Neural crest cell (in vitro differentiated cells): Measurements from ENCODE around the gene TPRN. TPM values are rescaled to one million over a fixed set of nuclear protein-coding genes. Genes with fewer than 3 reads are reported as not detected.

ENCODE experiments used
- DNase-seq: peaks from one replicate; pipeline ENCODE4 v3.0.0; 2021; ENCODE audit warnings: low read depth, mixed read lengths, low spot score
- H3K27ac Mint-ChIP-seq: one replicate; pipeline ENCODE4 v1.8.0; 2021; ENCODE audit warnings: mild to moderate bottlenecking, mixed read lengths; ENCODE audit not compliant: unreplicated experiment
- H3K27me3 Mint-ChIP-seq: 2 replicates; pipeline ENCODE4 v1.8.0; 2021; ENCODE audit warnings: low read depth, mild to moderate bottlenecking, mixed read lengths
- H3K36me3 Mint-ChIP-seq: 2 replicates; pipeline ENCODE4 v1.8.0; 2021; ENCODE audit warnings: low read depth, mild to moderate bottlenecking, mixed read lengths
- H3K4me1 Mint-ChIP-seq: 2 replicates; pipeline ENCODE4 v1.8.0; 2021; ENCODE audit warnings: mixed read lengths
- H3K4me3 Mint-ChIP-seq: one replicate; pipeline ENCODE4 v1.8.0; 2021; ENCODE audit warnings: mild to moderate bottlenecking, mixed read lengths
- H3K9me3 Mint-ChIP-seq: 2 replicates; pipeline ENCODE4 v1.8.0; 2021; ENCODE audit warnings: mixed read lengths
- total RNA-seq: library from RNA; stranded (reverse); gene quantifications from 2 replicates; pipeline ENCODE4 v1.2.1, GENCODE V29; 2021
- TF ChIP-seq, protein P1 (sequence below): fragments of 200-600 bp; sonication (generic); conservative IDR thresholded peaks from 2 replicates; pipeline ENCODE4 v1.5.0; 2021; ENCODE audit warnings: antibody characterized with exemption, mild to moderate bottlenecking

TPRN gene
- total RNA-seq, 1 donor from 2014 or later: 25.1 TPM

DNA sequence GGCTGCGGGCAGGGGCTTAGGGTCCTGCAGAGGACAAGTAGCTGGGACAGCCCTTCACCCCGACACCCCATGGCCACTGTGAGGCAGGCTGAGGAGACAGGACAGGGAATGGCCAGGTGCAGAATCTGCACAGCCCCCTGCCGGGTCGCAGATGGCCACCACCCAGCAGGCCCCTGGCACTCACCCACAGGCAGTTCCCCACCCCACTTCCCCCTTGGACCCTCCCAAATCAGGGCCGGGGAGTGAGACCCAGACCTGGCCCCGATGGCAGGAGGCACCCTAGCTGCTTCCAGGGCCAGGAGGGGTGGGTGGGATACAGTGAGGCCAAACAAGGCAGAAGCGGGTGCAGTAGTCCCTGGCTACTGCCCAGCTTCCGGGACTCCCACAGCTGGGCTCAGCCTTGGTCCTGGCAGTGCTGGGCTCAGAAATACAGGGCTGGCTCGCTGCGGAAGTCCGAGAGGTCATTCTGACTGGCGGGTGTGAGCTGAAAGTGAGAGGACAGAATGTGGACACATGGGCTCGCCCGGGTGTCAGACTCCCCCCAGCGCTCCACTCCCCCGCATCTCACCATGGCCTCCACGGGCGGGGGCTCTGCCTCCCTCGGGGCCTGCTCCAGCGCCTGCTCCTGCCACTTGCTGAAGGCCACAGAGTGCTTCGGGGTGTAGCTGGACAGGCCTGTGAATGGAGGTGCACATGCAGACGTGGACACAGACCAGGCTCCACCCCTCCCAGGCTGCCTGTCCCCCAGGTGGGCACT is 8.7 kb downstream of the TPRN start:
- Mint-ChIP-seq H3K36me3 (no peaks in the 10 kb centered on the region), H3K4me3 (no peak overlapping the region), H3K27ac (no peak overlapping the region), H3K4me1 (peaks cover 18% of the 10 kb centered on the region), H3K27me3 (no peaks in the 10 kb centered on the region), H3K9me3 (no peaks in the 10 kb centered on the region)
- TF ChIP-seq, protein P1, sequence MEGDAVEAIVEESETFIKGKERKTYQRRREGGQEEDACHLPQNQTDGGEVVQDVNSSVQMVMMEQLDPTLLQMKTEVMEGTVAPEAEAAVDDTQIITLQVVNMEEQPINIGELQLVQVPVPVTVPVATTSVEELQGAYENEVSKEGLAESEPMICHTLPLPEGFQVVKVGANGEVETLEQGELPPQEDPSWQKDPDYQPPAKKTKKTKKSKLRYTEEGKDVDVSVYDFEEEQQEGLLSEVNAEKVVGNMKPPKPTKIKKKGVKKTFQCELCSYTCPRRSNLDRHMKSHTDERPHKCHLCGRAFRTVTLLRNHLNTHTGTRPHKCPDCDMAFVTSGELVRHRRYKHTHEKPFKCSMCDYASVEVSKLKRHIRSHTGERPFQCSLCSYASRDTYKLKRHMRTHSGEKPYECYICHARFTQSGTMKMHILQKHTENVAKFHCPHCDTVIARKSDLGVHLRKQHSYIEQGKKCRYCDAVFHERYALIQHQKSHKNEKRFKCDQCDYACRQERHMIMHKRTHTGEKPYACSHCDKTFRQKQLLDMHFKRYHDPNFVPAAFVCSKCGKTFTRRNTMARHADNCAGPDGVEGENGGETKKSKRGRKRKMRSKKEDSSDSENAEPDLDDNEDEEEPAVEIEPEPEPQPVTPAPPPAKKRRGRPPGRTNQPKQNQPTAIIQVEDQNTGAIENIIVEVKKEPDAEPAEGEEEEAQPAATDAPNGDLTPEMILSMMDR: no peak
- DNase-seq: no peak

DNA sequence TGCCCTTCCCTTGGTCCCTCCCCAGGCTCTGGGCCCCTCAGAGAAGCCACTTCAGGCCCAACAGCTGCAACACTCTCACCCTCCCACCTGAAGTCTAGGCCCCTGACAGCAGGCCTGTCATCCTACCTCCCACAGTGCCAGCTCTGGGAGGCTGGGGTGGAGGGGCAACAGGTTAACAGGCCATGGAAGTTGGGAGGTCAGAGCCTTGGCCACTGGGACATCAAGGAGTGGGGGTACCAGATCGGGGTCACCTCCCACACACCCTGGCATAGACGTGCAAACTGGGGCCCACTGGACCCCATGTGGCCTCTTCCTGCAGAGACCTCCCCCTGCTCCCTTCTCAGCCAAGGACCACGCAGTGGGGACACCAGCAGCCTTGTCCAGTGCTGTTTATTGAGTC is 9.3 kb downstream of the TPRN start:
- H3K27ac Mint-ChIP-seq: no peak overlapping the region
- no peaks in the 10 kb centered on the region for H3K27me3 Mint-ChIP-seq
- peak overlapping the region; percentile 87 for H3K4me3 Mint-ChIP-seq

DNA sequence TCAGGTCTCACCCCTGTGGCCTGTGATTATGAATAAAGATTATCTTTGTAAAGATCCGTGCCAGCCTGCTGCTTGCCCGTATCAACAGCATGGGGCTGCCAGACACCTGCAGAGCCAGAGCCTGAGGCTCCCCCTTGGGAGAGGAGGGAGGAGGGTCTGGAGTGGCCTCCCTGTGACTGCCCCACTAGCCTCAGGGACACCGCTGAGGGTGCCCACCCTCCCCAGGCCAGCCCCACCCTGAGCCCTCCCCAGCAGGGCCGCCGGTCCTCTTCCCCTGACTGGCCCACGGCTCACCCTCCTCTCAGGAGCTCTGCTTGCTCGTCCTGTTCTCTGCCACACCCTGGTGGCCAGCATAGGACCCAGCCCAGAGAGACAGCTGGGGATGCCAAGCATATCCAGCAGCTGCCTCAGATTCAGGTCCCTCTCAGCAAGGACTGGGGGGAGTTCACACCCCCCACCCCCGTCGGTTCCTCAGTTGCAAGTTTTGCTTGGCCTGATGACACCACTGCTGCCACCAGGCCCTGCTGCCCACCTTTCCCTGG is 10.2 kb downstream of the TPRN start:
- TF ChIP-seq, protein P1: no peak
- no peaks in the 10 kb centered on the region for H3K36me3 Mint-ChIP-seq
- peak overlapping the region; percentile 96 for H3K4me3 Mint-ChIP-seq
- no peaks in the 10 kb centered on the region for H3K9me3 Mint-ChIP-seq
- H3K27ac Mint-ChIP-seq: peak overlapping the region; percentile 62
- H3K4me1 Mint-ChIP-seq: peaks cover 21% of the 10 kb centered on the region
- no peak for DNase-seq
- H3K27me3 Mint-ChIP-seq: no peaks in the 10 kb centered on the region

More for the DNA sequence above, 9.3 kb downstream of the TPRN start:
- H3K9me3 Mint-ChIP-seq: no peaks in the 10 kb centered on the region
- H3K36me3 Mint-ChIP-seq: no peaks in the 10 kb centered on the region
- H3K4me1 Mint-ChIP-seq: peaks cover 21% of the 10 kb centered on the region
- DNase-seq: no peak
- TF ChIP-seq, protein P1: no peak

DNA sequence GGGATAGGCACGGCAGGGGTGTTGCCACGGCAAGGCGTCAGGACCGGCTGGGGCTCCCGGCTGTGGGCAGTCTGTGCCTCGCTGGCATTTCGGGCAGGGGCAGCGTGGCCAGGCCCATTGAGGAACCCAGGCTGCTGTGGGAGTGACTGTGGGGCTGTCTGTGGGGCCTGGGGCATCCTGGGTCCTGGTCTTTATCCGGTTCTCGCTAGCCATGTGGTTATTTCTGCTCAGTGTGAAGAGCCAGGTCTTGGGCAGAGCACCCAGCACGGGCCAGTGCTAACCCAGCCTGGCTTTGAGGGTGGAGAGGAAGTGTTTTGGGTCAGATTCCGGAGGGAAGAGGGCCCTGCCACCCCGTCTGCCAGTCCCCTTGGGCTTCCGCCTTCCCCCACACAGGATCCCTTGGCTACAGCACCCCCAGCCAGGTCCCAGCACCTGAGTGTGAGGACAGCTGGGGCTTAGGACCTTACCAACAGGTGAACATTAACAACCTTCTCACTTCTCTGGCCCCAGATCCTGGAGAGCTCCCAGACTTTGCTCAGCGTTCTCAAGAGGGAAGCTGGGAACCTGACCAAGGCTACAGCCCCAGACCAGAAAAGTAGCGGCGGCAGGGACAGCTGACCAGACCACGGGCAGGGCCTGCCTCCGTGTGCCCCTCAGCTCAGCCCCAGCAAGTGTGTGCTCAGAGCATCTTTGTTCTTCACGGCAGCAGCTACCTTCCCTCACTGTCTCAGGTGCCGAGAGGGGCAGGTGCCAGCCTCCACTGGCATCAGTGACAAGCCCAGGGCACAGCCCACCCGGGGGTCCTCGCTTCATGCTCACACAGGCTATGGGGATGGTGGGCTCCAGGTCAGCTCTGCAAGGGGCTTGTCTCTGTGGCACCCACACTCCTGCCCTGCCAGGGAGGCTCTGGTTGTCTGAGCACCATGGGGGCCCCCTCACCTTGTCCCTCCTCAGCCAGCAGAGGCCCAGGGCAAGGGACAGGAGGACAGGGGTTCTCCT is 10.9 kb downstream of the TPRN start:
- H3K4me3 Mint-ChIP-seq: peak overlapping the region; percentile 96
- peak overlapping the region; percentile 98 for H3K27ac Mint-ChIP-seq
- peaks cover 21% of the 10 kb centered on the region for H3K4me1 Mint-ChIP-seq
- no peaks in the 10 kb centered on the region for H3K36me3 Mint-ChIP-seq
- TF ChIP-seq, protein P1: no peak
- H3K27me3 Mint-ChIP-seq: no peaks in the 10 kb centered on the region
- no peak for DNase-seq
- no peaks in the 10 kb centered on the region for H3K9me3 Mint-ChIP-seq

DNA sequence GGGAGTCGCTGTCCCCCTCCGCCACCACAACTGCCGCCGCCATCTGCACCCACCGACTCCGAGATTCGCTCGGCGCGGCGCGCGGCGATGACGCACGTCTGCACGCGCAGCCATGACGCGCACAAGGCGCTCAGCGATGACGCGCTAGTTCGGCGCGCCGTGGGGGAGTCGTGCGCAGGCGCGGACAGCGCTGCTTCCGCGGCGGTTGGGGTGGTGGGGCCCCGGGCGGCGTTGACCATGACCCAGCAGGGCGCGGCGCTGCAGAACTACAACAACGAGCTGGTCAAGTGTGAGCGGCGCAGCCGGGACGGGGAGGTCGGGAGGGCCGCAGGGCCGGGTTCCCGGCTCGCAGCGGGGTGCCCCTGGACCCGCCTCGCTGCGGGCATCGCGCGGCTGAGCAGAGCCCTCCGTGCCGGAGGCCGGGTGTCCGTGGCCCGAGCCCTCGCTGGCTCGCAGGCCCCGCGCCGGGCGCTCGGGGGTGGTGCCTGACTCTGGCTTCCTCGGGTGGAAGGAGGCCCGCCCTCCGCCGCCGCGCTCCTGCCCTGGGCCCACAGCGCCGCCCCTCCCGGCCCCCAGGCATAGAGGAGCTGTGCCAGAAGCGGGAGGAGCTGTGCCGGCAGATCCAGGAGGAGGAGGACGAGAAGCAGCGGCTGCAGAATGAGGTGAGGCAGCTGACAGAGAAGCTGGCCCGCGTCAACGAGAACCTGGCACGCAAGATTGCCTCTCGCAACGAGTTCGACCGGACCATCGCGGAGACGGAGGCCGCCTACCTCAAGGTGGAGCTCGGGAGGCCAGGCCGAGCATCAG is 11.8 kb downstream of the TPRN start, which contains the start of the genes ANAPC2 and SSNA1:
ANAPC2 (minus strand) TSS at position 71 of the 807 bp plus-strand sequence; CDS start at position 43, 28 bp downstream.
SSNA1 (plus strand) TSS at position 187 of the 807 bp plus-strand sequence; CDS start at position 238, 51 bp downstream.
- no peaks in the 10 kb centered on the region for H3K9me3 Mint-ChIP-seq
- H3K27ac Mint-ChIP-seq: peak within 1 kb of the TSS; percentile 98
- H3K27me3 Mint-ChIP-seq: no peaks in the 10 kb centered on the region
- peak; percentile 94 for DNase-seq
- TF ChIP-seq, protein P1: peak; percentile 57
- H3K4me1 Mint-ChIP-seq: peaks cover 21% of the 10 kb centered on the region
- peak within 1 kb of the TSS; percentile 96 for H3K4me3 Mint-ChIP-seq
- H3K36me3 Mint-ChIP-seq: no peaks in the 10 kb centered on the region
